ENCODE measurements around the gene NGEF.
"Not testable (repeated sequence)": the region's sequence is repeated elsewhere in the genome, so short reads cannot be mapped to it uniquely, and the experiment has no call there.

The NGEF gene

GRCh38 chr2:233020454-233020853, 7.4 kb upstream of the NGEF start:
- no peak for ATAC-seq (ENCODE audit: insufficient read depth, low read depth)
- DNase-seq: no peak
- no peaks in the 10 kb centered on the region for H3K36me3 ChIP-seq (ENCODE audit: insufficient read depth, low read length)
- no peak overlapping the region for H2AFZ ChIP-seq (ENCODE audit: low read depth, low read length)
- H3K27ac ChIP-seq (ENCODE audit: low read length): no peak overlapping the region
- no peaks in the 10 kb centered on the region for H4K20me1 ChIP-seq (ENCODE audit: insufficient read depth, low read length)
- H3K9me3 ChIP-seq (ENCODE audit: insufficient read depth, low read length, severe bottlenecking): no peaks in the 10 kb centered on the region
- H3K4me2 ChIP-seq (ENCODE audit: insufficient read depth, low read length): no peak overlapping the region
- no peak for TF ChIP-seq EZH2 (IDR thresholded peaks at IDR 0.05; ENCODE audit: borderline replicate concordance, low read depth, low read length, severe bottlenecking)
- TF ChIP-seq, protein P1, sequence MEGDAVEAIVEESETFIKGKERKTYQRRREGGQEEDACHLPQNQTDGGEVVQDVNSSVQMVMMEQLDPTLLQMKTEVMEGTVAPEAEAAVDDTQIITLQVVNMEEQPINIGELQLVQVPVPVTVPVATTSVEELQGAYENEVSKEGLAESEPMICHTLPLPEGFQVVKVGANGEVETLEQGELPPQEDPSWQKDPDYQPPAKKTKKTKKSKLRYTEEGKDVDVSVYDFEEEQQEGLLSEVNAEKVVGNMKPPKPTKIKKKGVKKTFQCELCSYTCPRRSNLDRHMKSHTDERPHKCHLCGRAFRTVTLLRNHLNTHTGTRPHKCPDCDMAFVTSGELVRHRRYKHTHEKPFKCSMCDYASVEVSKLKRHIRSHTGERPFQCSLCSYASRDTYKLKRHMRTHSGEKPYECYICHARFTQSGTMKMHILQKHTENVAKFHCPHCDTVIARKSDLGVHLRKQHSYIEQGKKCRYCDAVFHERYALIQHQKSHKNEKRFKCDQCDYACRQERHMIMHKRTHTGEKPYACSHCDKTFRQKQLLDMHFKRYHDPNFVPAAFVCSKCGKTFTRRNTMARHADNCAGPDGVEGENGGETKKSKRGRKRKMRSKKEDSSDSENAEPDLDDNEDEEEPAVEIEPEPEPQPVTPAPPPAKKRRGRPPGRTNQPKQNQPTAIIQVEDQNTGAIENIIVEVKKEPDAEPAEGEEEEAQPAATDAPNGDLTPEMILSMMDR (IDR thresholded peaks at IDR 0.05; ENCODE audit: borderline replicate concordance, extremely low read depth, low read length, poor library complexity, severe bottlenecking): no peak
- H3K27me3 ChIP-seq (ENCODE audit: insufficient read depth, low read length, poor library complexity): no peaks in the 10 kb centered on the region
- H3K9ac ChIP-seq (ENCODE audit: low read depth, low read length): no peak overlapping the region
- no peaks in the 10 kb centered on the region for H3K4me1 ChIP-seq (ENCODE audit: insufficient read depth, low read length)
- no peaks in the 10 kb centered on the region for H3K79me2 ChIP-seq (ENCODE audit: insufficient read depth, low read length)
- no peak overlapping the region for H3K4me3 ChIP-seq (ENCODE audit: low read depth in 1 of 2, low read length in 2 of 2)

GRCh38 chr2:233019610-233020009, 6.6 kb upstream of the NGEF start:
- not testable (repeated sequence) for DNase-seq; H3K9me3 ChIP-seq (ENCODE audit: insufficient read depth, low read length, severe bottlenecking); H3K9ac ChIP-seq (ENCODE audit: low read depth, low read length); H2AFZ ChIP-seq (ENCODE audit: low read depth, low read length); H3K36me3 ChIP-seq (ENCODE audit: insufficient read depth, low read length); H3K4me3 ChIP-seq (ENCODE audit: low read depth in 1 of 2, low read length in 2 of 2); H3K4me1 ChIP-seq (ENCODE audit: insufficient read depth, low read length); ATAC-seq (ENCODE audit: insufficient read depth, low read depth); H3K4me2 ChIP-seq (ENCODE audit: insufficient read depth, low read length); H3K27me3 ChIP-seq (ENCODE audit: insufficient read depth, low read length, poor library complexity); H3K79me2 ChIP-seq (ENCODE audit: insufficient read depth, low read length); H4K20me1 ChIP-seq (ENCODE audit: insufficient read depth, low read length); H3K27ac ChIP-seq (ENCODE audit: low read length)

- Histone ChIP-seq H3K9ac (ENCODE audit: low read depth, low read length) (no peak overlapping the region), H3K36me3 (ENCODE audit: insufficient read depth, low read length) (no peaks in the 10 kb centered on the region), H3K4me2 (ENCODE audit: insufficient read depth, low read length) (no peak overlapping the region), H4K20me1 (ENCODE audit: insufficient read depth, low read length) (no peaks in the 10 kb centered on the region), H3K79me2 (ENCODE audit: insufficient read depth, low read length) (no peaks in the 10 kb centered on the region), H3K9me3 (ENCODE audit: insufficient read depth, low read length, severe bottlenecking) (no peaks in the 10 kb centered on the region), H3K4me1 (ENCODE audit: insufficient read depth, low read length) (no peaks in the 10 kb centered on the region), H3K27ac (ENCODE audit: low read length) (no peak overlapping the region), H3K27me3 (ENCODE audit: insufficient read depth, low read length, poor library complexity) (no peaks in the 10 kb centered on the region), H3K4me3 (ENCODE audit: low read depth in 1 of 2, low read length in 2 of 2) (no peak overlapping the region), H2AFZ (ENCODE audit: low read depth, low read length) (no peak overlapping the region)
- ATAC-seq (ENCODE audit: insufficient read depth, low read depth) (no peak), DNase-seq (no peak)
- TF ChIP-seq, protein P1 (IDR thresholded peaks at IDR 0.05; ENCODE audit: borderline replicate concordance, extremely low read depth, low read length, poor library complexity, severe bottlenecking): no peak
- TF ChIP-seq EZH2 (IDR thresholded peaks at IDR 0.05; ENCODE audit: borderline replicate concordance, low read depth, low read length, severe bottlenecking): no peak
These were observed 4.9 kb upstream of the NGEF start for GRCh38 chr2:233017947-233018346.

- no peak overlapping the region for H3K27ac ChIP-seq (ENCODE audit: low read length)
- no peak overlapping the region for H3K4me3 ChIP-seq (ENCODE audit: low read depth in 1 of 2, low read length in 2 of 2)
- no peaks in the 10 kb centered on the region for H3K79me2 ChIP-seq (ENCODE audit: insufficient read depth, low read length)
- H3K9ac ChIP-seq (ENCODE audit: low read depth, low read length): no peak overlapping the region
- ATAC-seq (ENCODE audit: insufficient read depth, low read depth) (no peak), DNase-seq (no peak)
- no peaks in the 10 kb centered on the region for H4K20me1 ChIP-seq (ENCODE audit: insufficient read depth, low read length)
- TF ChIP-seq, protein P1 (IDR thresholded peaks at IDR 0.05; ENCODE audit: borderline replicate concordance, extremely low read depth, low read length, poor library complexity, severe bottlenecking): no peak
- TF ChIP-seq EZH2 (IDR thresholded peaks at IDR 0.05; ENCODE audit: borderline replicate concordance, low read depth, low read length, severe bottlenecking): no peak
- no peaks in the 10 kb centered on the region for H3K27me3 ChIP-seq (ENCODE audit: insufficient read depth, low read length, poor library complexity)
- no peak overlapping the region for H2AFZ ChIP-seq (ENCODE audit: low read depth, low read length)
- H3K4me2 ChIP-seq (ENCODE audit: insufficient read depth, low read length): no peak overlapping the region
- no peaks in the 10 kb centered on the region for H3K9me3 ChIP-seq (ENCODE audit: insufficient read depth, low read length, severe bottlenecking)
- H3K36me3 ChIP-seq (ENCODE audit: insufficient read depth, low read length): no peaks in the 10 kb centered on the region
- no peaks in the 10 kb centered on the region for H3K4me1 ChIP-seq (ENCODE audit: insufficient read depth, low read length)
These were observed 2.1 kb upstream of the NGEF start for GRCh38 chr2:233015019-233015645.
